OCI-LY7 (cell line): Measurements from ENCODE around the gene OPN1SW. TPM values are rescaled to one million over a fixed set of nuclear protein-coding genes. Genes with fewer than 3 reads are reported as not detected.

ENCODE experiments used
- BruUV-seq: library from RNA; stranded (reverse); fragments of 400-500 nt; replicated peaks from 2 replicates; lab custom pipeline; 2021; lab: Mats Ljungman, UMichigan
- CTCF ChIA-PET: fragments of 300-600 bp; sonication (Branson Sonifier 250); formaldehyde crosslinking; loops from one replicate; lab custom pipeline; 2022; ENCODE audit warnings: antibody characterized with exemption; ENCODE audit not compliant: unreplicated experiment; lab: Charles Lee
- POLR2A ChIA-PET: fragments of 300-600 bp; sonication (Branson Sonifier 250); formaldehyde crosslinking; loops from one replicate; lab custom pipeline; 2022; ENCODE audit warnings: antibody characterized with exemption; lab: Charles Lee
- DNase-seq: peaks from one replicate; pipeline ENCODE4 v3.0.0-alpha.2; 2015; ENCODE audit warnings: low spot score
- H2AFZ ChIP-seq: fragments of 200-600 bp; sonication (generic), shearing (Covaris generic); 2 replicates; pipeline ENCODE4 v1.6.1; 2014; ENCODE audit warnings: mild to moderate bottlenecking, antibody characterized with exemption, low read length, moderate library complexity
- H3K27ac ChIP-seq: fragments of 200-600 bp; sonication (generic); 2 replicates; pipeline ENCODE4 v1.5.1; 2014; ENCODE audit warnings: mixed run types, low read depth, mild to moderate bottlenecking, moderate library complexity, low read length, inconsistent platforms; ENCODE audit not compliant: poor library complexity, severe bottlenecking
- H3K36me3 ChIP-seq: fragments of 200-600 bp; sonication (generic); 2 replicates; pipeline ENCODE4 v1.6.1; 2014; ENCODE audit warnings: mild to moderate bottlenecking, antibody characterized with exemption, low read length, moderate library complexity, mixed read lengths; ENCODE audit not compliant: insufficient read depth
- H3K4me1 ChIP-seq: fragments of 200-600 bp; sonication (generic); 2 replicates; pipeline ENCODE4 v1.5.1; 2014; ENCODE audit warnings: mild to moderate bottlenecking, low read length; ENCODE audit not compliant: insufficient read depth, poor library complexity, severe bottlenecking
- H3K4me2 ChIP-seq: fragments of 200-600 bp; sonication (generic); 2 replicates; pipeline ENCODE4 v1.6.1; 2014; ENCODE audit warnings: mild to moderate bottlenecking, low read length
- H3K4me3 ChIP-seq: fragments of 200-600 bp; sonication (generic); 2 replicates; pipeline ENCODE4 v1.5.1; 2014; ENCODE audit warnings: mild to moderate bottlenecking, low read depth, low read length; ENCODE audit not compliant: poor library complexity, severe bottlenecking
- H3K79me2 ChIP-seq: fragments of 200-600 bp; sonication (generic); 2 replicates; pipeline ENCODE4 v1.6.1; 2016; ENCODE audit warnings: low read depth, mild to moderate bottlenecking, low read length, moderate library complexity, mixed read lengths; ENCODE audit not compliant: insufficient read depth
- H3K9me2 ChIP-seq: fragments of 200-600 bp; sonication (generic); 2 replicates; pipeline ENCODE4 v1.6.1; 2016; ENCODE audit warnings: mild to moderate bottlenecking, low read length, mixed read lengths; ENCODE audit not compliant: insufficient read depth
- H3K9me3 ChIP-seq: fragments of 200-600 bp; sonication (generic); 2 replicates; pipeline ENCODE4 v1.6.1; 2014; ENCODE audit warnings: mild to moderate bottlenecking, mixed run types, low read length, mixed read lengths
- H4K20me1 ChIP-seq: fragments of 200-600 bp; sonication (generic); 2 replicates; pipeline ENCODE4 v1.6.1; 2014; ENCODE audit warnings: mild to moderate bottlenecking, antibody characterized with exemption, low read length, moderate library complexity, mixed read lengths; ENCODE audit not compliant: insufficient read depth
- CTCF ChIP-seq: fragments of 200-600 bp; sonication (generic); conservative IDR thresholded peaks from 2 replicates; pipeline ENCODE4 v1.5.1; 2014; ENCODE audit warnings: mild to moderate bottlenecking, antibody characterized with exemption, low read length, moderate library complexity, mixed read lengths
- EZH2phosphoT487 ChIP-seq: fragments of 200-600 bp; sonication (generic); IDR thresholded peaks from 2 replicates; pipeline ENCODE4 v1.6.1; 2018; ENCODE audit warnings: low read depth, borderline replicate concordance, mild to moderate bottlenecking, mixed run types, antibody characterized with exemption, low read length, moderate library complexity, mixed read lengths
- intact Hi-C: fragments of 100-400 bp; cut with micrococcal nuclease; formaldehyde crosslinking; loops from one replicate; pipeline ENCODE4 v1.10.0; 2022; ENCODE audit not compliant: unreplicated experiment
- total RNA-seq, 2 experiments: library from RNA; depleted of rRNA in 1 of 2; stranded (reverse); fragments of >200 nt in 1 of 2; shearing (Covaris generic) in 1 of 2; gene quantifications; 2 replicates each; pipeline ENCODE4 v1.2.3, GENCODE V29; 2014 to 2022

Gene OPN1SW
- total RNA-seq, 2 experiments from 2014 or later: not detected

- intact Hi-C loops: no loop called here
- TF ChIP-seq CTCF (no peak), EZH2phosphoT487 (no peak)
- H3K79me2 ChIP-seq: no peaks in the 10 kb centered on the region
- TSS peak; percentile 19 for BruUV-seq
- CTCF ChIA-PET: no interaction called here
- H3K36me3 ChIP-seq: no peaks in the 10 kb centered on the region; the same call in 1 of the 2 replicates
- no peak overlapping the region for H3K4me2 ChIP-seq
- no peak for DNase-seq
- no peaks in the 10 kb centered on the region for H3K9me3 ChIP-seq
- no peaks in the 10 kb centered on the region for H3K9me2 ChIP-seq
- no peak overlapping the region for H3K27ac ChIP-seq
- no peaks in the 10 kb centered on the region for H3K4me1 ChIP-seq
- no peak overlapping the region for H2AFZ ChIP-seq
- POLR2A ChIA-PET: no interaction called here
- H3K4me3 ChIP-seq: no peak overlapping the region
- no peaks in the 10 kb centered on the region for H4K20me1 ChIP-seq
Observed at GRCh38 chr7:128800567-128800966, 25.0 kb upstream of the OPN1SW start.

- Histone ChIP-seq H3K4me2 (no peak overlapping the region), H3K27ac (no peak overlapping the region), H4K20me1 (no peaks in the 10 kb centered on the region), H3K36me3 (no peaks in the 10 kb centered on the region; the same call in 1 of the 2 replicates), H3K79me2 (no peaks in the 10 kb centered on the region), H3K9me2 (no peaks in the 10 kb centered on the region), H3K4me1 (no peaks in the 10 kb centered on the region), H2AFZ (no peak overlapping the region), H3K4me3 (no peak overlapping the region), H3K9me3 (no peaks in the 10 kb centered on the region)
- TF ChIP-seq EZH2phosphoT487 (no peak), CTCF (no peak)
- BruUV-seq: no TSS peak
- intact Hi-C loops: no loop called here
- ChIA-PET CTCF (no interaction called here), POLR2A (no interaction called here)
- DNase-seq: no peak
Observed at GRCh38 chr7:128799451-128799850, 23.9 kb upstream of the OPN1SW start.

GRCh38 chr7:128796327-128796726 is 20.7 kb upstream of the OPN1SW start:
- Histone ChIP-seq H3K27ac (no peak overlapping the region), H3K4me3 (no peak overlapping the region), H3K4me2 (no peak overlapping the region), H2AFZ (no peak overlapping the region), H3K9me2 (no peaks in the 10 kb centered on the region), H3K4me1 (peaks cover 11% of the 10 kb centered on the region), H3K79me2 (no peaks in the 10 kb centered on the region), H4K20me1 (no peaks in the 10 kb centered on the region), H3K9me3 (no peaks in the 10 kb centered on the region), H3K36me3 (no peaks in the 10 kb centered on the region)
- BruUV-seq: no TSS peak
- intact Hi-C loops: no loop called here
- DNase-seq: no peak
- CTCF ChIA-PET: no interaction called here
- POLR2A ChIA-PET: no interaction called here
- TF ChIP-seq EZH2phosphoT487 (no peak), CTCF (no peak)
